ENCODE measurements around the gene NUP153.

DNA sequence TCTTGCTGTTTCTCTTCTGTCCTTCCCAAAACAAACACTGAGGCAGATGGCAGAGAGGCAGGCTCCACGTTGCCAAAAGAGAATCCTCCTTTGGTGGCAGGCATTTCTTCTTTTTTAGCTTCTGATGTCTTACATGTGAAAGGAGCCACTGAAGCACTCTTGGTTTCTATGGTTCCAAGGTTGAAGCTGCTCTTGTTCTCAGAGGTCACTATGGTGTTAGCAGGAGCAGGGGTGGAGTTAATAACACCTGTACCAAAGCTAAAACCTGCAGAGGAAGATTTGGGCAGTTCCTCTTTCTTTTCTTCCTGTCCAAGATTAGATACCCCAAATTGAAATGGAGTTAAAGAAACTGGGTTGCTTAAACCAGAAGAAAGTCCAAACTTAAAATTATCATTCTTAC, 77.9 kb downstream of the NUP153 start:
- TF ChIP-seq, protein P1, sequence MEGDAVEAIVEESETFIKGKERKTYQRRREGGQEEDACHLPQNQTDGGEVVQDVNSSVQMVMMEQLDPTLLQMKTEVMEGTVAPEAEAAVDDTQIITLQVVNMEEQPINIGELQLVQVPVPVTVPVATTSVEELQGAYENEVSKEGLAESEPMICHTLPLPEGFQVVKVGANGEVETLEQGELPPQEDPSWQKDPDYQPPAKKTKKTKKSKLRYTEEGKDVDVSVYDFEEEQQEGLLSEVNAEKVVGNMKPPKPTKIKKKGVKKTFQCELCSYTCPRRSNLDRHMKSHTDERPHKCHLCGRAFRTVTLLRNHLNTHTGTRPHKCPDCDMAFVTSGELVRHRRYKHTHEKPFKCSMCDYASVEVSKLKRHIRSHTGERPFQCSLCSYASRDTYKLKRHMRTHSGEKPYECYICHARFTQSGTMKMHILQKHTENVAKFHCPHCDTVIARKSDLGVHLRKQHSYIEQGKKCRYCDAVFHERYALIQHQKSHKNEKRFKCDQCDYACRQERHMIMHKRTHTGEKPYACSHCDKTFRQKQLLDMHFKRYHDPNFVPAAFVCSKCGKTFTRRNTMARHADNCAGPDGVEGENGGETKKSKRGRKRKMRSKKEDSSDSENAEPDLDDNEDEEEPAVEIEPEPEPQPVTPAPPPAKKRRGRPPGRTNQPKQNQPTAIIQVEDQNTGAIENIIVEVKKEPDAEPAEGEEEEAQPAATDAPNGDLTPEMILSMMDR (conservative IDR thresholded peaks at IDR 0.05; ENCODE audit: low read length), result no peak
- TF ChIP-seq EZH2phosphoT487 (IDR thresholded peaks at IDR 0.05; ENCODE audit: borderline replicate concordance), result no peak
